CD4-positive, alpha-beta T cell treated with Interleukin-10 for 1 hour (primary cell): ENCODE results near the gene CAMK2B.

ENCODE experiments used
- DNase-seq: peaks from one replicate; pipeline ENCODE4 v3.0.0-alpha.2; 2020

The CAMK2B gene

GRCh38 chr7:44225566-44226395 is 99.6 kb downstream of the CAMK2B start:
- no peak for DNase-seq

DNA sequence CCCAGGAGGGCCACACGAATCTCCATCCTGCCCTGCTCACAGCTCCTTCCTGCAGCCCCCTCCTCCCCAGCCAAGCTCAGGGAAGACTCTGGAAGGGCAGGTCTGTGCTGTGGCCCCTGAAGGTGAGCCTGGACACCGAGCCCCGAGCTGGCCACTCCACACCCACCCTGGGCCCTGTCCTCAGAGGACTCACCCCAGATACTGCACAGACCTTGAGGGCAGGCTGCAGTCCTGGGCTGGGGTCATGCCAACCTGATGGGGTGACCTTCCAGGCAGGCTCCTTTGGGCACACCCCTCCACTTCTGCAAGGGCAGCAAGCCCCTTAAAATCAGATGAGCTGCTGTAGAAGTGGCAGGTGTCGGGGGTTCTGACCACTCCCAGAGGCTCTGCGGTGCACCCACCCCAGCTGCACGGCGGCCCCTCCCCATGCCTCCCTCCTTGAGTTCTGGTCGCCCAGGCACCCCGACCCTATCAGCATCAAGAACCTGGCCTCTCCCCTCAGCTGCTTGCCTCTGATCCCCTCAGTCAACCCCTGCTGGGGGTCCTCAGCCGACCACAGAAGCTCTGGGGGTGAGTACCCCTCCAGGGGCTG is 100.3 kb downstream of the CAMK2B start:
- DNase-seq, result no peak

- no peak for DNase-seq
These were observed 101.1 kb downstream of the CAMK2B start for GRCh38 chr7:44224080-44224973.

GRCh38 chr7:44223362-44224079 is 101.9 kb downstream of the CAMK2B start:
- no peak for DNase-seq

DNA sequence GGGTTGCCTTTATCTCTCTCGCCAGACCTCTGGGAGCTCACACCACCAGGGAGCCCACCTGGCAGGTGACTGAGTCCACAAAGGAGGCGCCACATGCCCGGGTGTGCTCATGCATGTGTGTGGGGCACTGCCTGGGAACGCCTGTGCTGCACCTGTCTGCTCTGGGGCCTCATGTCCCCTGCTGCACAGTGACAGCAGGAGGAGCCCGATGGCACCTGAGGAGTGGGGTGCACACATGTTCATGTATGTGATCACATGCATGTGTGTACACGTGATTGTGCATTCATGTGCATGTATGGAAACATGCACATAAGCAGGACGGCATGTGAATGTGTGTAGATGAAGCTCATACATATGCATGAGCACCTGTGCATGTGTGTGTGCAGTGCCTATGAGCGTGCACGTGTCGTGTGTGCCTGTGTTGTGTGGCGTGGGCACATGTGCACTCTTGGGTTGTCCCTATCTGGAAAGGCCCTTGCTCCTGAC is 102.6 kb downstream of the CAMK2B start:
- no peak for DNase-seq

DNA sequence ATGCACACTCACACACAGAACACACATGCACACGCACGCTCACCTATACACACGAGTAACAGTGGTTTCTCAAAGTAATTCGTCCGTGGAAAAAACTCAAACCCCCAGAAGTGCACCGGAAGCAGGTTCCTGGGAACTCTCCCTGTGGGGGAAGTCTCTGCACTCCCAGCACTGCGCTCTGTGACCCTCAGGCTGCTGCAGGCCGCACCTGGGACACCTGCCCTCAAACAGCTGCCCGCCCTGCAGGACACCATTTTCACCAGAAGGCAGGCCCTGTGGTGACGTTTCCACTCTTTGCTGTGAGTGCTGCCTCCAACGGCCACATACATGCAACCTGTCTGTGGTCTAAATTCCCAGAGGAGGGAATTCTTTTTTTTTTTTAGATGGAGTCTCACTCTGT is 103.3 kb downstream of the CAMK2B start:
- DNase-seq, result no peak

GRCh38 chr7:44221231-44221791 is 104.1 kb downstream of the CAMK2B start:
- no peak for DNase-seq

- DNase-seq, result no peak
These were observed 104.9 kb downstream of the CAMK2B start for GRCh38 chr7:44220358-44221112.

DNA sequence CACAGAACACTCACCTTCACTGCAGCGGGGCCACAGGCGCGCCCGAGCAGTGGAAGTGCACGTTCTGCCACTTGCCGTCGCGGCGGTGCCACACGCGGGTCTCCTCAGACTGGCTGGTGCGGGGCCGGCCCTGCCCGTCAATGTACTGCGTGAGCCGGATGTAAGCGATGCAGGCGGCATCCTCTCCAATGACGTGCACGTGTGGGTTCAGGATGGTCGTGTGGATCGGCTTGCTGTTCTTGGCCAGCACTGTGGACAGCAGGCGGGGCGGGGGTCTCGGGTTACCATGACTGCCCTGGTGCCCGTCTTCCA is 105.4 kb downstream of the CAMK2B start:
- no peak for DNase-seq

GRCh38 chr7:44219371-44220045 is 105.9 kb downstream of the CAMK2B start:
- DNase-seq, result no peak

DNA sequence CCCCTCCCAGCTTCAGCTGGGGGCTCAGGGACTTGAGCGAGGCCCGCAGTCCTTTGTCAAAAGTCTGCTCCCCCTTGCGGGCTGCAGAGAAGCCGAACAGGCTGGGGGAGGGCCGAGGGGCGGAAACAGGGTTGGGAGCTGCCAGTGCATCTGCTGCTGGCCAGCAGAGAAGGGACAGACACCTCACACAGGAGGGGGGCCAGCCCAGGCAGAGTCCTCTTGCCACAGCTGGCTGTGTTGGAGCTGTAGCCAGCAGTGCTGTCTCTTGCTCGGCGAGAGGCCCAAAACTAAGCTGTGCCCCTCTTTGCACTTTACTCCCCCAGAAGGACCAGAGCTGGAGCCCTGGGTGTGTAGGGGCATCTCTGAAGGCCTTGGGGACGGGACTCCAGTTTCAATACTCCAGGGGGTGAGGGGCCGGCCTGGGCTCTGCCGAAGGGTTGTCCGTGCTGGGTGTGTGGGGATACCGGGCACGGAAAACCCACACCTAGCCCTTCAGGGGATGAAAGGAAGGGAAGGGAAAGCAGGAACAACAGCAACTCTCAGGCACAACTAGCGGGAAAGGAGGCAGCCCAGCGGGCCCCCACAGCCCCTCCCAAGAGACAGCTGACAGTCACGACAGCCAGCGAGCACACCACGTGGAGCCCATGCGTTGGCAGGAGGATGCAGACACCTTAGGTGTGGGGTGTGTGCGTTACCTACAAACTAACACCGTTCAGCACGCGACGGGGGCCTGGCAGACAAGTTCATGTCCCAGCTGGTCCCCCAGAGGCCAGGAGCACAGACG is 106.8 kb downstream of the CAMK2B start:
- no peak for DNase-seq

GRCh38 chr7:44217852-44218402 is 107.5 kb downstream of the CAMK2B start:
- no peak for DNase-seq

- no peak for DNase-seq
These were observed 108.1 kb downstream of the CAMK2B start for GRCh38 chr7:44217223-44217714.

DNA sequence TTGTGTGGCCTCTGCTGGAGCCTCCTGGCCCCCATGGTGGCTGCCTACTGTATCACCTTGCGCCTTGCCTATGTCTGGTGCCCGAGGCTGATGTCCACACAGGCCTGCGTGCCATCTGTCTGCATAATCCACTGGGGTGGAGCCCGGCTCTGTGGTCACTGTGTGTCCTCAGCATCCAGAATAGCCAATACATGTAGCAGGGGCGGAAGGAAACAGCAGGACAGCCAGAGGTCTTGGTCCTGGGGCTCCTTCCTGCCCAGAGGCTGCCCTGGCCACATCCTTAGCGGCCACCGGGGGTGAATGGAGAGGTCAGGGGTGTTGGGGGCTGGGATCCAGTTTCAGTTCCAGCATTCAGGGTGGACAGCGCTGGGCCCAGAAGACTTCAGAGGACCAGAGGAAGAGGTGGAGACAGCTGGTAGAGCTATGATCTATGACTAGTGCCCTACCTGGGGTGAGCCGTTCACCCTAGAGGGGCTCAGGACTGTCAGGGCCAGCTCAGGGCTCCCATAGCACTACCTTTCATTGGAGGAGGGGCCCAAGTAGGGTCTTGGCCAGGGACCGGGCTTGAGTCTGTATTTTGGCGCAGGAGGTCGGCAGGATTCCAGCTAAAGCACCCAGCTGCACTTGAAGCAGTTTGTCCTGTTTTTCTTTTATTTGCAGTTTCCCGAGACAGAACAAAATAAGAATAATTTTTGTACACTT is 108.7 kb downstream of the CAMK2B start:
- no peak for DNase-seq

- DNase-seq, result no peak
These were observed 109.4 kb downstream of the CAMK2B start for GRCh38 chr7:44216019-44216418.

- no peak for DNase-seq
These were observed 109.9 kb downstream of the CAMK2B start for GRCh38 chr7:44215531-44215930.

GRCh38 chr7:44213877-44214388 is 111.5 kb downstream of the CAMK2B start:
- no peak for DNase-seq

- DNase-seq, result no peak
These were observed 112.1 kb downstream of the CAMK2B start for GRCh38 chr7:44213206-44213876.
